NB4 (cell line): ENCODE results near the gene ATP2A3.

ENCODE experiments used
- MYC ChIP-seq: IDR thresholded peaks from 2 replicates; pipeline ENCODE4 v1.6.1; 2011; ENCODE audit warnings: low read depth, low read length
- POLR2A ChIP-seq: IDR thresholded peaks from 2 replicates; pipeline ENCODE4 v1.6.1; 2011; ENCODE audit warnings: mild to moderate bottlenecking; ENCODE audit not compliant: insufficient read length; ENCODE audit errors: extremely low read depth
- TF ChIP-seq, protein P1 (sequence below): IDR thresholded peaks from one replicate; pipeline ENCODE4 v1.5.1; 2012; ENCODE audit warnings: low read depth, low read length
- TF ChIP-seq, protein P2 (sequence below): IDR thresholded peaks from 2 replicates; pipeline ENCODE4 v1.6.1; 2011; ENCODE audit warnings: low read depth, low read length

DNA sequence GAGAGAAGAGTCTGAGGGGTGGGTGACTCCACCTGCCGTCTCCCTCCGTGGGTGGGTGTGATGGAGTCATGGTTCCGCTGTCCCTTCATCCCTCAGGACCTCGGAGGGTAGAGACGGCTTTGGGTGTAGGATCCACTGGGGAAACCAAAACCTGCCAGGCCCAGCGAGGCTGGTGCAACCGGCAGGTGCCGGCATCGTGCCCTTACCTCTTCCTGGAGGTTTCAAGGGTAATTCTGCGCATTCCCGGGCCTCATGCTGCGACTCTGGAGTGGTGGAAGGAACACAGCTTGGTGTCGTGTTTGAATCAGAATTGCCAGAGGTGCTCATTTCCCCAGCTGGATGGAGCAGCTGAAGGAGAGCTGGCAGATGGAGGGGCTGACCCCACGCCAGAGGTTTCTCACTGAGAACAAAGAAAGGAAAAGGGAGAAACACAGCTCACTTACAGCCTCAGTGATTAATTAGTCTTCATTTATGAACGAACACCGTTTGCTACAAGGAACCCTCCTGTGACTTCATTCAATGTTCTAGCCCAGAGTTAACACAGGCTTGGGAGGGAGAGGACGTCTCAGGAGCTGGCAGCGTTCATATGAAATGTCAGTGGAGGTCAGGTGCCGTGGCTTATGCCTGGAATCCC is 16.3 kb upstream of the ATP2A3 start:
- no peak for TF ChIP-seq MYC
- TF ChIP-seq, protein P1, sequence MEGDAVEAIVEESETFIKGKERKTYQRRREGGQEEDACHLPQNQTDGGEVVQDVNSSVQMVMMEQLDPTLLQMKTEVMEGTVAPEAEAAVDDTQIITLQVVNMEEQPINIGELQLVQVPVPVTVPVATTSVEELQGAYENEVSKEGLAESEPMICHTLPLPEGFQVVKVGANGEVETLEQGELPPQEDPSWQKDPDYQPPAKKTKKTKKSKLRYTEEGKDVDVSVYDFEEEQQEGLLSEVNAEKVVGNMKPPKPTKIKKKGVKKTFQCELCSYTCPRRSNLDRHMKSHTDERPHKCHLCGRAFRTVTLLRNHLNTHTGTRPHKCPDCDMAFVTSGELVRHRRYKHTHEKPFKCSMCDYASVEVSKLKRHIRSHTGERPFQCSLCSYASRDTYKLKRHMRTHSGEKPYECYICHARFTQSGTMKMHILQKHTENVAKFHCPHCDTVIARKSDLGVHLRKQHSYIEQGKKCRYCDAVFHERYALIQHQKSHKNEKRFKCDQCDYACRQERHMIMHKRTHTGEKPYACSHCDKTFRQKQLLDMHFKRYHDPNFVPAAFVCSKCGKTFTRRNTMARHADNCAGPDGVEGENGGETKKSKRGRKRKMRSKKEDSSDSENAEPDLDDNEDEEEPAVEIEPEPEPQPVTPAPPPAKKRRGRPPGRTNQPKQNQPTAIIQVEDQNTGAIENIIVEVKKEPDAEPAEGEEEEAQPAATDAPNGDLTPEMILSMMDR, result no peak
- TF ChIP-seq POLR2A, result no peak
- TF ChIP-seq, protein P2, sequence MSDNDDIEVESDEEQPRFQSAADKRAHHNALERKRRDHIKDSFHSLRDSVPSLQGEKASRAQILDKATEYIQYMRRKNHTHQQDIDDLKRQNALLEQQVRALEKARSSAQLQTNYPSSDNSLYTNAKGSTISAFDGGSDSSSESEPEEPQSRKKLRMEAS, result no peak
